IPS DF 4.7 (cell line): ENCODE results near the gene NSG2.

Experiments used
- DNase-seq: peaks from one replicate; pipeline ENCODE4 v3.0.0-alpha.2; 2013; ENCODE audit warnings: low spot score; ENCODE audit errors: extremely low read depth

The NSG2 gene

DNA sequence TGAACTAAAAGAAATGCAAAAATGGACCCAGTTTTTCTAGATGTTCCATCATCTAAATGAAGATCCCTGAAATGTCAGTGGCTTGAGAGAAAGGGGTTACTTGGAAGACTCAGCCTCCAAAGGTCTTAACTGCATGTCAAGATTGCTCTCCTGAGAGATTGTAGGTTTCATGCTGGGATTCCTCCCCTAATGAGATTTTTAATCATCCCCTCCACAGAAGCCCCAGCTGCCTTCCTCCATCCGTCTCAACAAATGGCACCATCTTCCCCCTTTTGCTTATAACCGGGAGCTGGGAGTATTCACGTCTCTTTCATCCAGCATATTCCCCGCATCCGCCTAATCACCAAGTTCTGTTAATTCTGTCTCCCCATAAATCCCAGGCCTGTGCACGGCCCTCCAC is 104.5 kb downstream of the NSG2 start:
- DNase-seq: no peak

DNA sequence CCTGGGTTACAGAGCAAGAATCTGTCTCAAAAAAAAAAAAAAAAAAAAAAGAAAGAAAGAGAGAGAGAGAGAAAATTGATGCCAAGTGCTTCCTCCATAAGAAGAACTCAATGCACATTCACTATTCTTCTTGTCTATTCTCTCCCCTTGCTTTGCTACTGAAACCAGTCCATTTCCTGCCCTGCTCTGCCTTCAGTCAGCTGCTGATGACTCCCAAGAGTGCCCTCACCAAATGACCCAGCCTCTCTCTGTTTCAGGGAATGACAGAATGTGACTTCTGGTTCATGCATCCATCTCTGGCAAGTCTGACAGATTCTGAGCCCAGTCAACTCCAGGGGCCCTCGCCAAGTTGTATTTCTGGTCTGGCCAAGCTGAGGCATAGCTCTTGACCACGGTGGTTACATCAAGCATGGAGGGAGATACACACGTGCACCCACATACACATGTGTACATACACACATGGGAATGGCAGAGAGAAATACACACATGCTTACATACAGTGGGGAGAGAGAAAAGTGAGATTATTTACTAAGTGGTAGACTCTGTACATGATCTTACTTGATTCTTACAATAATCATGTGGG is 106.2 kb downstream of the NSG2 start:
- DNase-seq: no peak

DNA sequence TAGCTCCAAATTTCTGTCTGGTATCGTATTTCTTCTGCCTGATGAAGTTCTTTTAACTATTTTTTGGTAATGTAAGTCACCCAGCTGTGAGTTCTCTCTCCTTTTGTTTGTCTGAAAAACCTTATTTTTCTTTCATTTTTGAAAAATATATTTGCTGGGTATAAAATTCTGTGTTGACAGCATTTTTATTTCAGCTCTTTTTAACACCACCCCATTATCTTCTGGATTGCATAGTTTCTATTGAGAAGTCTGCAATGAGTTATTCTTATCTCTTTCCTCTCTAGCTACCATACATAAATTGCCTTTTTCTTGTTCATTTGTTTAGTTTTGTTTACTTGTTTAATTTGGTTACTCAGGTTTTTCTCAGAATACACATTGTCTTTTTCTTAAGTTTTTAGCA is 109.1 kb downstream of the NSG2 start:
- no peak for DNase-seq

DNA sequence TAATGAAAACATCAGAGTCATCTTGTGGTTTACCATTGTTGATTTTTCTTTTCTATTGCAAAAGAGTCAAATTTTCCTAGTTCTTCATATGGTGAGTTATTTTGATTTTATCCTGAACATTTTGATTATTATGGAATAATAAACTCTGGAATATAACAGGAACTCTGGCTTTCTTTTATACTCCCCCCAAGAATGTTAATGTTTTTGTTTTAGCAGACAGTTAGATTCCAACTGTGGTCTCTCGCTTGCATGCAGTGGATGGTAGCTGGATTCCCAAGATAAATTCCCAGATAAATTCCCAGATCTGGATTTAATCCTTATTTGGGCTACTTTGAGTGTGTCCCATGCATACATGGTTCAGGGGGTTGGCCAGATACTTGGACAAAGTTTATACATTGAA is 109.8 kb downstream of the NSG2 start:
- DNase-seq: no peak

DNA sequence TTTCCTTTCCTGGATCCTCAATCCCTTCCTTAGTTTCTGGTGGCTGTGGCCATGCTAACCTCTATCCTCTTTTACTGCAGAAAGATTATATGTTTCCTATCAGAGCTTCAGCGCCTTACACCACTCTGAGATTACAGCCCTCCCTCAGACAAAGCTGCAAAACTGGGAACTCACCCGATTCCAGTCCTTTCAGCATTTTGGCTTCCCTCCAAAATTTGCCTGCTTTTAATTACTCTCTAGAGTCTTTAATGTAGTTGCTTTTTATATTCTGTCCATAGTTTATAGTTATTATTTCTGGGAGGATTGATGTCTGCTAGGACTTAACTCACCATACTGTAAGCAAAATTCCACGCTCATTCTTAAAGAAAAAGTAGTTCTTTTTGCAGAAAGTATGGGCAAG is 110.2 kb downstream of the NSG2 start:
- DNase-seq: no peak

DNA sequence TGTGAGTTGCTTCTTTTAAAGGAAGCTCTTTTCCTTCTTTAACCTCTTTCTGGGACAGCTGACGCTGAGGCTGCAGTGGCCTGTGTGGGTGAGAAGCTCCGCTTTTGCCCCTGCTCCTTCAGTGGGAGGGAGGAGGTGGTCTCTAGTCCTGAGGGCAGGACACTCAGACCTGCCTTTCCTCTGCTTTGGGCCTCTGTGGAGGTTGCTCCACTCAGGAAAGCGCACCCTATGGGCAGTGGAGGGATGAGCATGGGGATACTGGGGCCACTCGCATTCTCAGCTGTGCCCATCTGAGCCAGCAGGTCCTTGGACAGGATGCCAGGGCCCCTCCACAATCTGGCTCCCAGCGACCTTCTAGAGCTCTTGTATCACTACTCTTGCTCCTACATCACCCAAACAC is 111.5 kb downstream of the NSG2 start:
- DNase-seq: no peak
